SKM-1 treated with dmso at 0.1 percent for 144 hours (cell line): Measurements from ENCODE around the gene RINL.
A peak's percentile ranks its signal among the peaks of the same experiment; 100 is the strongest.

Source experiments
- DNase-seq: peaks from one replicate; lab custom pipeline; 2025; ENCODE audit not compliant: unreplicated experiment; lab: John Stamatoyannopoulos, UW

RINL gene, protein sequence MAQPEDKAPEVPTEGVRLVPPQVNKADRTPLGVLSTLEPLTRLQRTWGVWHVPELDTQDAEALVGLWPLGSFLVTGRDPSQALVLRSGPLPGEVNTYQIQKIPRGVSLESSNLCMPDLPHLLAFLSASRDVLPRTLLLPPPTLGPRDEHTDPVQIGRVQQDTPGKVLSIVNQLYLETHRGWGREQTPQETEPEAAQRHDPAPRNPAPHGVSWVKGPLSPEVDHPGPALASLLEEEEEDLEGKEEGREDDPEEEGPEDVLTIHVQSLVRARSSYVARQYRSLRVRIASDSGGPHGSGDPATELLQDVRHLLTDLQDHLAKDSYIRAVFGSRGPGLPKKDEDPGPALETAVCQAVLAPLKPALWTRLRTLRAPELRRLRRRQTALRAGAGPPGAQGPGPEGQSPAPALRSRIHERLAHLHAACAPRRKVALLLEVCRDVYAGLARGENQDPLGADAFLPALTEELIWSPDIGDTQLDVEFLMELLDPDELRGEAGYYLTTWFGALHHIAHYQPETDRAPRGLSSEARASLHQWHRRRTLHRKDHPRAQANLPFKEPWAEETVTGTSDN

DNA sequence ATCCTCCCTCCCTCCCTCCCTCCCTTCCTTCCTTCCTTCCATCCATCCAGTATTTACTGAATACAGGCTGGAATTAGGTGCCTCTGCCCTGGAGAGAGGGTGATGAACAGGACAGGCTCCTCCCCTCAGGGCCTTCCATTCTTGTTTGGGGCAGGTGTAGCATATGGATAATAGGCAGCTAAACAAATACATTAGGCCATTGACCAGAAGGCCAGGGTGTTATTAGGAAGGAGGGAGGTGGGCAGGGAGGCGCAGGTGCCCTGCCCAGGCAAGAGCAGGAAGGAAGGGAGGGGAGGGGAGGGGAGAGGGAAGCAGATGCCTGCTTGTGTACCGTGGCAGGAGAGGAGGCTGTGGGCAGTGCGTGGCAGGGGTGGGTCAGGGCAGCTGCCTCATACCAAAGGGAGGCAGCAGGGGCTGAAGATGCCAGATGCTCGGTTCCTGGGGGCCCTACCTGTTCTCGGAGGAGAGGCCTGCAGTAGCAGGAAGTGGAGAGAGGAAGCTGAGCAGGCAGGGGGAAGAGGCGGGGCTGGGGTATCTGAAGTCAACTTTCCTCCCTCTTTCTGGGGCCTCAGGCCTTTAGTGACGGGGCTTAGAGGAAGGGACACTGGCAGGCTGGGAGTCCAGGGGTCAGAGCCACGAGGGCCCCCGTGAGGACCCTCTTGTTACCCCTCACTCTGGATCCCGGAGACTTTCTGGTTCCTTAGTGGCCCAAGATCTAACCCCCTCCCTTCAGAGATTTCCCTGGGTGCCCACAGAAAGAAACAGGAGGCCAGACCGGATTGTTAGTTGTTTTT lies at the start of gene RINL:
Gene RINL, minus strand, starts transcription at position 495 of the 794 bp plus-strand sequence. CDS start 1,533 bp downstream, outside the sequence.
- DNase-seq: peak; percentile 86

DNA sequence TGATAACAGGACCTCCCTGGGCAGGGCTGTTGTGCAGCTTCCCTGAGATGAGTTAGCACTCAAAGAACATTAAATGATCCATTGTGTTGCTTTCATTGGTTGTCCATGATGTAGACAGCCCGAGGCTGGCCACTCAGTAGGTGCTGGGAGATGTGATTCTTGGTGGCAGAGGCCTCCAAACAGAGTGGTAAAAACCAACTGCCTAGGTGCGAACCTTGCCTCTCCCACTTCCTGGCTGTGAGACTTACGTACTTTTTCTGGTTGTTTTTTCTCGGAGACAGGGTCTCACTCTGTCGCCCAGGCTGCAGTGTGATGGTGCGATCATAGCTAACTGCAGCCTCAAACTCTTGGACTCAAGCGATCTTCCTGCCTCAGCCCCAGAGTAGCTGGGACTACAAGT lies 46.3 kb upstream of the RINL start:
- no peak for DNase-seq

DNA sequence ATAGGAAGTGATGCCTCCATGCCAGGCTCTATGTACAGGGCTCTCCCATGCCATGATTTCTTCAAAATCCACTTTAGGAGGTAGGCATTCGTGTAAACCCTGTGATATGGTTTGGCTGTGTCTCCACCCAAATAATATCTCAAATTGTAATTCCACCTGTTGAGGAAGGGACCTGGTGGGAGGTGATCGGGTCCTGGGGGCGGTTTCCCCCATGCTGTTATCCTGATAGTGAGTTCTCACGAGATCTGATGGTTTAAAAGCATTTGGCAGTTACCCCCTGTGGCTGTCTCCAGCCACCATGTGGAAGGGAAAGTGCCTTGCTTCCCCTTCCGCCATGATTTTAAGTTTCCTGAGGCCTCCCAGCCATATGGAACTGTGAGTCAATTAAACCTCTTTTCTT lies 44.4 kb upstream of the RINL start:
- no peak for DNase-seq

DNA sequence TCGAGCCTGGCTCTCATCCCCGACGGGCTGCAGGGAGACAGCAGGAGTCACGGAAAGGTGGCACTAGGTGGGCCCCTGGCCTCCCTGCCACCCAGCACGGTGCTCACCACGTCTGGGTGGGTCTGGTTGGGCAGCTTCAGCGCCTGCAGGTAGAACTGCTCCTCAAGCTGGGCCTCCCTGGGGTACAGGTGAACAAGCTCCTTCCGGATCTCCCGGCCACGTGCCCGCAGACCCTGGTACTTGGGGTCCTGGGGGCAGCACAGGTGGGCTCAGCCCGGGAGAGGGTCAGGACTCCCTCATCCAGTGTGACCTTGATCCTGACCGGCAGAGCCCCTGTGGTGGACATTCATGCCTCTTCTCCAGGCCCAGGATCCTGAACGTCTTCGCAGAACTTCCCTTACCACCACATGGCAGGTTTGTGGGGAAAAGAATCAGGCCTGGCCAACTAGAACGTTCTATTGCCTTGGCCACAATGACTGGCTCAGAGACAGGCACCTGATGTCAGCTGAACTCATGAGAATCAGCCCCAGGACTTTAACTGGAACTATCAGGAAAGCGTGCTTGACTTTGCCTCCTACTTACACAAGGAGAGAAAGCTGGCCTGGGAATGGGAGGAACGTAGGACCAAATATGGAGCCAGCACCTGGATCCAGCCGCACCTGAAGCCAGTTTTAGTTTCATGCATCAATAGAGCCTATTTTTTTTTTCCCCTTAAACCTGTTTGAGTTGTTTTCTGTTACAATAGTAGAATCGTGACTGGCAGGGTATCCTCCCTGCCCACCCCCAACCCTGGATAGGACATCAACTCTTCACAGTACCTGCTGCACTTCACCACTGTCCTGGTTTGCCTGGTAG lies 43.6 kb upstream of the RINL start:
- no peak for DNase-seq

DNA sequence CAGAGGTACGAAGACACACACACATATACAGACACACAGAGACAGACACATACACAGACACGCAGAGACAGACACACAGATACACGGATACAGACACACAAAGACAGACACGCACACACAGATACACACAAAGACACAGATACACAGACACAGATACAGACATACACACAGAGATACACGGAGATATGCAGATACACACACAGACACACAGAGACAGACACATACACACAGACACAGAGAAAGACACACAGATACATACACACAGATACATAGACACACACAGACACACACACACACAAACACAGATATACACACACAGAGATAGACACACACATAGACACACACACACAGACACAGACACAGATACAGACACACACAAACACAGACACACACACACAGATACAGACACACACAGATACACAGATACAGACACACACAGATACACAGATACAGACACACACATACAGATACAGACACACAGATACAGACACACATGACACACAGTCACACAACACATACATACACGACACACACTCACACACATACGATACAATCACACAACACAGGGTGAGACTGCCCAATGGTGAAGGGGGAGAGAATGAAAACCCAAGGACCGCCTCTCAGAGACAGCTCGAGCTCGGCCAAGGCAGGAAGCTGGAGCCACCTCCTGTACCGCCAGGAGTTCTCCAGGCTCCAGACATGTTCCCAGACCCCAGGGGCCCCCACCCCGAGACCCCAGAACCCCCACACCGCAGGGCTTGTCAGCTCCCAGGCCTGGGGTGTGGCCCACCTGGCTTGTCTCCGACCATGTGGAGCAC lies 42.7 kb upstream of the RINL start:
- no peak for DNase-seq

DNA sequence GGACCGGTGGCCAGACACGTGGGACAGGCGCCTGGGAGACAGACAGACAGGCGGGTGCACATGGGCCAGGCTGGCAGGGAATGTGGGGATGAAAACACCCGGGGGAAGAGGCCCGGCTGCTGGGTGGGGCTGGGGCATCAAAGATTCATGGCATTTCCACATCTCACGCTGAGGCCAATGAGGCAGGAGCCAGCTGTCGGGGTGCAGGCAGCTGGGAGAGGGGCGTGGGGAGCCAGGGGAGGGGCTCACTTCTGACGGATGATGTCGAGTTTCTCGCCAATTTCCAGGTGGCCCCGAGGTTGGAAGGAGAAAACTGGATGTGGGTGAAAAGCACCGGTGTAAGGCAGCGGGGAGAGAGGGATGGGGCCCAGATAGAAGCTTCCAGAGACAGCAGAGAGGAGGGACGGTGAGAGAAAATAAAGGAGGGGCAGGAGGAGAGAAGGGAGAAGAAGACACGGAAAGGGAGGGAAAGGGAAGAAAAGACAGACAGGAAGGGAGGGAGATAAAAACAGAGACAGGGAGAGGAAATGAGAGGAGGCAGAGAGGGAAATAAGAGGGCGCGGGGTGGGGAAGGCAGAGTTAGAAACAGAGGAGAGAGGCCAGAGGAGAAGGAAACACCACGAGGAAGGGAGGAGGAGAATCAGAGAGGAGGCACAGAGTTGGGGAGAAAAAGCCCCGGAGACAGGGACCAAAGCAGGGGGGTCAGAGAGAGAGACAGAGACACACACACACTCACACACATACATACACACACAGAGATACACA lies 41.9 kb upstream of the RINL start:
- DNase-seq: no peak

DNA sequence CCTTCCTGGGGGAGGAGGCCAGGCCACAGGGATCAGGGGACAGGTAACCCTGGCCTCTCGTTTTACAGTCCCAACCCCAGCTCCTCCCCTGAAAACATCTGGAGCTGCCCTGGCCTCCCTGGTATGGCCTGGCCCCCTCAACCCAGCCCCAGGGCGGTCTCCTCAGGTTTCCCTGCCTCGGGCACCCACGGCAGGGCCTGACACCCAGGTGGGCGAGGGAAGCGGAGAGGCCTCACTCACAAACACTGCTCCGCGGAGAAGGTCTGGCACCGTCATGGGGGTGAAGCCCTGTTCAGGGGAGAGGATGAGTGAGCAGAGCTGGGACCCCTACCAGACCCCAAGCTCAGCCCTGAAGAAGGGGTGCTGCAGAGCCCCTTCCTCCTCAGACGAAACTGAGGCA lies 40.5 kb upstream of the RINL start:
- no peak for DNase-seq

DNA sequence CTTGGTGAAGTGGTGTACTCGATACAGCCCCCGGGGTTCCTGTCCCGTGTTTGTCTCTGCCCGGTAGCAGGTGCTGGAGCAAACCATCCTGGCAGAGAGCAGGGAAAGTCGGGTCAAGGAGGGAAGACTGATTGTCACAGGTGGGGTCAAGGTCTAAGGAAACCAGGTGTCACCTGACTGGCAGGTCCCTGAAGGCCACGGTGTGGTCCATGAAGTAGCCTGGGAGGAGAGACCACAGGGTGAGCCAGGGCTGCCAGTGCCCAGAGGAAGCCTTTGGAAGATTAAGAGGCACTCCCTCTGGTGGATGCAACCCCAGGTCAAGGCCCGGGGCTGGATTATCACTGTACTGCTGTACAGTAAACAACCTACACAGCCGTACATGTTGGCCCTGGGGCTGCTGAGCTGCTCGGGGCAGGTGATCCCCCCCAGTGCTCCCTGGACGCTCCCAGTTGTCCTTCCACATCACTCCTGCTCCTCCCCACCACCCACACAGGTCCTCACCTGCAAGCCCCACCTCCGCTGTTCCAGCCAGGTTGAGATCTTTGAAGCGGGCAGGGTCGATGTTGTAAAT lies 39.9 kb upstream of the RINL start:
- no peak for DNase-seq

DNA sequence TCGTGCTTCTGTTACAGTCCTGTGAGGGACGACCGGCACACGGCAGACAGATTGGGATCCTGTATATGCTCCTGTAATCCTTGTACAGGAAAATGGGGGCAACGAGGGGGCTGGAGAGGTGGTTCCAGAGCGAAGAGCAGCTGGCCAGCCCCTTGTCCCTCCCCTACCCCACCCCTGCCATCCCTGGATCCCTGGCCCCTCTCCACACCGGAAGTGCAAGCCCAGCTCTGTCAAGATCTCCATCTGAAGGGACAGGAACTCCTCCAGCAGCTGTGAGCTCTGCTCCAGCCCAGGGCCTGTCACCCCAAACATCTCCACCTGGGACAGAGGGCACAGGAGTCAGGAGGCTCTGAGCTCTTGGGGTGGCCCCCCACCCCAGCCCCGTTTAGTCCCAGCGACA lies 39.4 kb upstream of the RINL start:
- DNase-seq: no peak

DNA sequence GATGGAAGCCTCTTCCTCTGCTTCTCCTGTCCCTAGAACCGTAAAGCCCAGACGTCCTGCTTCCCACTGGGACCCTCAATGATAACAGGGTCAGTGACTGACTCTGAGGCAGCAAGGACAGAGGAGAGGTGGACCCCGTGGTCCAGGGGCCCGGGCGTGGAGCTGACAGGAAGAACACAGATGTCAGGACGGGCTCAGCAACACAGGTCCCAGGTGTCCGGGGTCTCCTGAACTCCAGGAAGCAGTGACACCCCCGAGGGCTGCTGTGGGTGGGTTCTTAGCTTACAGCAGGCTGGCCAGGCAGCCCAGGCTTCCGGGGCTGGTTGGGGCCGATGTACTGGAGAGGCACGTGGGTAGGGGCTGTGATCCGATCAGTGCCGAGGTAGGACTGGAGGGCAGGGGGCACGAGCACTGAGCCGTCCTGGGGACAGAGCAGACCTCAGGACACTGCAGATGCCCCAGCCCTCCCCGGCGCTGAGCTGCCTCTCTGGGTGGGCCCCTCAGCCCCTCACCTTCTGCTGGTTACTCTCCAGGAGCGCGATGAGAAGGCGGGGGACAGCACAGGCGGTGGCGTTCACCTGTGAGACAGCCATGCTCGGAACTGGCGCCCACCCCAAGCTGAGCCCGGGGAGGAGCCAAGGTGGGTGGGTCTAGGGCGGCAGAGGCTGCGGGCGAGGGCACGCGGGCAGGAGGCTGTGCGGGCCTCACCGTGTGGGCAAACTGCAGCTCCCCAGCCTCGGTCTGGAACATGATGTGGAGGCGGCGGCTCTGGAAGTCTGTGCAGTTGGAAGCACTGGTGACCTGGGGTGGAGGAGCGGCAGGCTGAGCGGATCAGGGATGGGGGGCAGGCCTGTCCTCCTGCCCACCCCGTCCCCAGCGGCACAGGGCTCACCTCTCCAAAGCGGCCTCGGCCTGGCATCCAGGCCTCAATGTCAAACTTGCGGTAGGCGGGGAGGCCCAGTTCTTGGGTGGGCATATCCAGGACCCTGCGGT lies 37.5 kb upstream of the RINL start:
- DNase-seq: no peak

DNA sequence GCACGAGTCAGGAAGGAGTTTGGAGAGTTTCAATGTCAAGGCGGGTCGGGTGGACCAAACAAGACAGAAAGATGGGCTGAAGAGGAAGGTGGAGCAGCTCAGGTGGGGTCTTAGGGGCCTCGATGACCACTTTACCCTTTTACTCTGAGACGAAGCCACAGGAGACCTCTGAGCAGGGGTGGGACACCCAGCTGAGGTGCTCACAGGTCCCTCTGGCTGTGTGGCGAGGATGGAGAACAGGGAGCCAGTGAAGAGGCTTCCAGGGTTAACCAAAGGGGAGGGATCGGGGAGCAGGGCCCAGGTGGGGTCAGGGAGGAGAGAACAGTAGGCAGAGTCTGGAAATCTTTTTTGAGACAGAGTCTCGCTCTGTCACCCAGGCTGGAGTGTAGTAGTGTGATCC lies 35.9 kb upstream of the RINL start:
- DNase-seq: no peak

DNA sequence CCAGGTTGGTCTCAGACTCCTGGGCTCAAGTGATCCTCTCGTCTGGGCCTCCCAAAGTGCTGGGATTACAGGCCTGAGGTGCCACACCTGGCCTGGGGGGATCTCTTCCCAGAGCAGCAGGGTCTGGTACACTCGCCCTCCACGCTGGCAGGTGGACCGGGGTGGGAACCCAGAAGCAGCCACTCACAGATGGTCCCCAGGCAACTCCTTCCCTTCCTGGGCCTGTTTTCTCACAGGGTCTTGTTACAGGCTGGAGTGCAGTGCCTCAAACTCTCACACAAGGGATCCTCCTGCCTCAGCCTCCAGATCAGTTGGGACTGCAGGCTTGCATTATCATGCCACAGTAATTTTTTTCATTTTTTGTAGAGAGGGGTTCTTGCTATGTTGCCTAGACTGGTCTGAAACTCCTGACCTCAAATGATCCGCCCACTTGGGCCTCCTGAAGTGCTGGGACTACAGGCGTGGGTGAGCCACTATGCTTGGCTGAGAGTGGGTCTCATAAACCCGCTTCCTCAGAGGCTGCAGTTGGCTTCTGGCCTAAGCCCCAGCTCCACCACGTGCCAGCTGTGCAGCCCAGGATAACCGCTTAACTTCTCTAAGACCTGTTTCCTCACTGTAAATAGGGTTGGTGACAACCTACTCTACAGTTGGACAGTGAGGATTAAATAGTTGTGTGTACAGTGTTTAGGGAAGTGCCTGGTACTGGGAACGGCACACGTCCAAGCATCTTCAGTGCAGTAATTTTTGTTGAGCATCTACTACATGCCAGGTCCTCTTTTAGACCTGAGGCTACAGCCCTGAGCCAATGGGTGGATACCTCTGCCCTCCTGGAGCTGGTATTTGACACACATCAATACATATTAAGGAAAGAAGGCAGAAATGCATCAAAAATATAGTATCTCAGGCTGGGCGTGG lies 34.8 kb upstream of the RINL start:
- DNase-seq: peak; percentile 8

DNA sequence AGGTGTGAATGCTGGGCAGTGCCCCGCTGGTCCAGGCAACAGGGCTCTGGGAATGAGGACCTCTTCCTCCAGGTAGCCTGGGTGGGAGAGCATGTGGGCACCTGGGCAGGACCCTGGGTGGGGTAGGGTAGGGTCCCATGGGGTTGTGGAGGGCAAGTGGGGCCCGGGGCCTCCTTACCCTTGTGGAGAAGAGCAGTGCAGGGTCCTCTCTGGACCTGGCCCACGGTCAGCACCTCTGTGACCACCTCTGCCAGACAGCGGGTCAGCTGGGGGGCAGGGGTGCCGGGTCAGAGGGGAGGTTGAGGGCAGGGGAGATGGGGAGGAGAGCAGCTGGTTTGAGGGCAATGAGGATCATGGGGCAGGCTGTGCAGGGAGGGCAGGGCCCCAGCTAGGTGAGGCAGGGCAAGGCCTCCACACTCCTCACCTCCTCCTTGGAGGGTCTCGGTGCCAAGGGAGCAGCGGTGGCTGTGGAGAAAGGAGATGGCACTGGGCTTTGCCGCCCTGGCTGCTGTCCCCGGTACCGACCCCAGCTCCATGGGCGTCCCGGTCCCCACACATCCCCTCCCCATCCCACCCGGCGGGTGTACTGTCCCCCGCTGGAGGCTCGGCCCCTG lies 33.4 kb upstream of the RINL start:
- no peak for DNase-seq

DNA sequence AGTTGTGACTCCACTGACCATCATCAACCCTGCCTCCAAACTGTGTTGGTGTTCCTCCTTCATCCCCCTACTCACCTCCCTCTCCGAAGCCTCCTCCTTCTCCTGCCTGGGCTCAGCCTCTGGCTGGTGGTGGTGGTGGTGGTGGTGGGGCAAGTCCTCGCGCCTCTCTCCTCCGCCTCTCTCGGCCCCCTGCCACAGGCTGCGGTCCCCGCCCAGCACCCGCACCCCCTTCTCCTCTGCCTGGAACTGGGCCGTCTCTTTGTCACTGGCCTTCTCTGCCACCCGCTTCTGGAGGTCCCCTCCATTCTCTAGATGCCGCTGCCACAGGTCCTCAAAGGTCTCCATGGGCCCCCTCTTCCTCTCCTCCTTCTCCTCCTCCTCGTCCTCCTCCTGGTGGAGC lies 32.4 kb upstream of the RINL start:
- DNase-seq: no peak

DNA sequence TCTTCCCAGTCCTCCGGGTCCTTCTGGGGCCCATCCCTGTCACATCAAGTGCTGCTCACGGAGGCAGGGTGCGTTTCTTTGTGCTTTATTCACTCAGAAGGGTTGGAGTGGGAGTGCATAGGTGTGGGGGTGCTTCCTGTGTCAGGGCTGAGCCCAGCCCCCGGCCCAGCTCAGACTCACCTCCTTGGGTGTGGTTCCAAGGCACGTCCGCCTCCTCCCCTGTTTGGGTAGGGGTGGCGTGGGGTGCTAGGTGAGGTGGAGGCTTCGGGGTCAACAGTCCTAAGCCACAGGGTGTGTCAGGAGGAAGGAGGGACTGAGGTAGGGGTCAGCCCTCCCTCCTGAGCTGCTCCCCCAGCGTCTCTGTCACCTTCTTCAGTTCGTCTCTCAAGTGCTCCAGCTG lies 30.8 kb upstream of the RINL start:
- DNase-seq: no peak

DNA sequence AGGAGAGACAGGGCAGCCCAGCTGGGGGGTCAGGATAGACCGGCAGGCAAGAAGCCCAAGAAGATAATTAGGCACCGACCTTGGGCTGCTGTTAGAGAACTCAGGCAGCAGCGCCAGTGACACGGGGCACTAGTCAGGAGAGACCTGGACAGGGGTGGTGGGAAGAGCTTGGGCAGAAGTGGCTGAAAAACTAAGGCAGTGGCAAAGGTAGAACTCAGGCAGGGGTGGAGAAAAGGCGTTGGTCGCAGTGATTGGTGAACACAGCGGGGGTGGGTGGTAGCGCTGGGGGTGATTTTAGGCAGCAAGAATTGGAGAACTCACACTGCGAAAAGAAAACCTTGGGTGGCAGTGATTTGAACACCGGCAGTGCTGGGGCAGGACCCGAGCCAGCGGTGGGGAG lies 29.6 kb upstream of the RINL start:
- no peak for DNase-seq

DNA sequence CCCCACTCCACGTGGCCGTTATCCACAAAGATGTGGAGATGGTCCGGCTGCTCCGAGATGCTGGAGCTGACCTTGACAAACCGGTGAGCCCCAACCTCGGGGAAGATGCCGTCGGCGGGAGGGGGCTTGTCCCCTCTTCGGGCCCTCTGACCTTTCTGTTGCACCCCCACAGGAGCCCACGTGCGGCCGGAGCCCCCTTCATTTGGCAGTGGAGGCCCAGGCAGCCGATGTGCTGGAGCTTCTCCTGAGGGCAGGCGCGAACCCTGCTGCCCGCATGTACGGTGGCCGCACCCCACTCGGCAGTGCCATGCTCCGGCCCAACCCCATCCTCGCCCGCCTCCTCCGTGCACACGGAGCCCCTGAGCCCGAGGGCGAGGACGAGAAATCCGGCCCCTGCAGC lies 29.2 kb upstream of the RINL start:
- DNase-seq: no peak
